Neural cell (in vitro differentiated cells): ENCODE results near the gene INTS7. TPM values are rescaled to one million over a fixed set of nuclear protein-coding genes. Genes with fewer than 3 reads are reported as not detected.

Source experiments
- H2AFZ ChIP-seq: fragments of 200-600, 300-800 bp; sonication (generic), shearing (Covaris generic); 2 replicates; pipeline ENCODE4 v1.6.0; 2014; ENCODE audit warnings: low read depth, mild to moderate bottlenecking, antibody characterized with exemption, low read length, moderate library complexity
- H3F3A ChIP-seq: fragments of 200-600 bp; shearing (Covaris generic); 2 replicates; pipeline ENCODE4 v1.6.1; 2016; ENCODE audit warnings: mild to moderate bottlenecking, moderate library complexity, mixed read lengths, antibody characterized with exemption, low read length; ENCODE audit not compliant: insufficient read depth, poor library complexity, severe bottlenecking
- H3K27ac ChIP-seq: fragments of 200-600, 300-800 bp; sonication (generic), shearing (Covaris generic); 2 replicates; pipeline ENCODE4 v1.5.1; 2014; ENCODE audit warnings: mild to moderate bottlenecking, low read length, moderate library complexity
- H3K27me3 ChIP-seq: fragments of 300-800, 200-600 bp; sonication (generic), shearing (Covaris generic); 2 replicates; pipeline ENCODE4 v1.6.0; 2014; ENCODE audit warnings: mild to moderate bottlenecking, low read depth, low read length, moderate library complexity; ENCODE audit not compliant: insufficient read depth
- H3K36me3 ChIP-seq: fragments of 300-800, 200-600 bp; sonication (generic), shearing (Covaris generic); 2 replicates; pipeline ENCODE4 v1.5.1; 2014; ENCODE audit warnings: mild to moderate bottlenecking, antibody characterized with exemption, low read length, moderate library complexity; ENCODE audit not compliant: insufficient read depth
- H3K4me2 ChIP-seq: fragments of 300-800, 200-600 bp; sonication (generic), shearing (Covaris generic); 2 replicates; pipeline ENCODE4 v1.6.0; 2014; ENCODE audit warnings: mild to moderate bottlenecking, low read length
- H3K4me3 ChIP-seq: fragments of 300-800, 200-600 bp; sonication (generic), shearing (Covaris generic); 2 replicates; pipeline ENCODE4 v1.5.1; 2014; ENCODE audit warnings: mild to moderate bottlenecking, low read length, moderate library complexity
- H3K79me2 ChIP-seq: fragments of 200-600 bp; shearing (Covaris generic); replicated peaks from 2 replicates; pipeline ENCODE4 v1.6.0; 2014; ENCODE audit warnings: mild to moderate bottlenecking, low read length, moderate library complexity; ENCODE audit not compliant: insufficient read depth
- H3K9ac ChIP-seq: fragments of 300-800, 200-600 bp; sonication (generic), shearing (Covaris generic); 2 replicates; pipeline ENCODE4 v1.6.1; 2016; ENCODE audit warnings: mild to moderate bottlenecking, low read length, mixed read lengths
- H3K9me2 ChIP-seq: fragments of 200-600 bp; shearing (Covaris generic); 2 replicates; pipeline ENCODE4 v1.6.1; 2016; ENCODE audit warnings: mild to moderate bottlenecking, low read length, mixed read lengths; ENCODE audit not compliant: insufficient read depth
- H3K9me3 ChIP-seq: fragments of 200-600, 300-800 bp; sonication (generic), shearing (Covaris generic); 2 replicates; pipeline ENCODE4 v1.6.1; 2016; ENCODE audit warnings: mild to moderate bottlenecking, mixed run types, low read length, moderate library complexity, mixed read lengths
- H4K20me1 ChIP-seq: fragments of 200-600 bp; shearing (Covaris generic); 2 replicates; pipeline ENCODE4 v1.6.1; 2016; ENCODE audit warnings: mild to moderate bottlenecking, mixed run types; ENCODE audit not compliant: insufficient read depth
- EP300 ChIP-seq: fragments of 450-650 bp; conservative IDR thresholded peaks from 2 replicates; pipeline ENCODE4 v1.6.1; 2014; ENCODE audit warnings: antibody characterized with exemption, mild to moderate bottlenecking, moderate library complexity; ENCODE audit not compliant: poor library complexity, severe bottlenecking
- EZH2 ChIP-seq: fragments of 200-600, 300-800 bp; shearing (Covaris generic), sonication (generic); IDR thresholded peaks from 2 replicates; pipeline ENCODE4 v1.6.1; 2014; ENCODE audit warnings: antibody characterized with exemption, low read length, borderline replicate concordance, mild to moderate bottlenecking; ENCODE audit not compliant: insufficient read depth, poor library complexity, severe bottlenecking
- MXI1 ChIP-seq: fragments of 450-650 bp; conservative IDR thresholded peaks from 2 replicates; pipeline ENCODE4 v1.6.1; 2014; ENCODE audit warnings: antibody characterized with exemption, mild to moderate bottlenecking; ENCODE audit not compliant: poor library complexity, severe bottlenecking
- POLR2AphosphoS5 ChIP-seq: IDR thresholded peaks from 2 replicates; pipeline ENCODE4 v1.6.1; 2012
- RAD21 ChIP-seq: fragments of 450-650 bp; conservative IDR thresholded peaks from 2 replicates; pipeline ENCODE4 v1.6.1; 2014; ENCODE audit warnings: antibody characterized with exemption, mild to moderate bottlenecking, moderate library complexity
- SMC3 ChIP-seq: fragments of 450-650 bp; conservative IDR thresholded peaks from 2 replicates; pipeline ENCODE4 v1.6.1; 2014; ENCODE audit warnings: antibody characterized with exemption, mild to moderate bottlenecking, moderate library complexity; ENCODE audit not compliant: poor library complexity
- TAF1 ChIP-seq: IDR thresholded peaks from 2 replicates; pipeline ENCODE4 v1.6.1; 2012; ENCODE audit warnings: low read depth
- polyA plus RNA-seq: library from polyadenylated mRNA; depleted of rRNA; stranded (reverse); fragments of >200 nt; gene quantifications from 2 replicates; pipeline ENCODE4 v1.2.3, GENCODE V29; 2014
- TF ChIP-seq, protein P1 (sequence below): fragments of 450-650 bp; IDR thresholded peaks from 2 replicates; pipeline ENCODE4 v1.5.1; 2014; ENCODE audit warnings: antibody characterized with exemption, mild to moderate bottlenecking, moderate library complexity; ENCODE audit not compliant: poor library complexity, severe bottlenecking
- TF ChIP-seq, protein P2 (sequence below): IDR thresholded peaks from 2 replicates; pipeline ENCODE4 v1.6.1; 2012; ENCODE audit warnings: borderline replicate concordance

Gene INTS7
- polyA plus RNA-seq, 1 donor from 2014 or later = 23.6 TPM

DNA sequence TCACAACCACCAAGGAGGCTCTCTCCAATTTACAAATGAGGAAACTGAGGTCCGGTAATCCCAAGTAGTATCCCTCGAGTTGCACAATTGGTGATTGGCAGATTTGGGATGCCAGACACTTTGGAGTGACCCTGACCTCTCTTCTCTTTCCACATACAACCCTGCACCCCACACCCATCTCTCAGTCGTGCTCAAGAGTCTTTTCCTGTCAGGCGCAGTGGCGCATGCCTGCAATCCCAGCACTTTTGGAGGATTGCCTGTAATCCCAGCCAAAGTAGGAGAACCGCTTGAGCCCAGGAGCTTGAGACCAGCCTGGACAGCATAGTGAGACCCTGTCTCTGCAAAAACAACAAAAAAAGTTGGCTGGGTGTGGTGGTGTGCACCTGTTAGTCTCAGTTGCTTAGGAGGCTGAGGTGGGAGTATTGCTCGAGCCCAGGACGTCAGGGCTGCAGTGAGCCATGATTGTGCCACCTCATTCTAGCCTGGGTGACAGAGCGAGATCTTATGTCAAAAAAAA lies 113.7 kb downstream of the INTS7 start:
- H3K36me3 ChIP-seq = no peaks in the 10 kb centered on the region
- no peak overlapping the region for H3K27ac ChIP-seq
- H3K9me2 ChIP-seq = no peaks in the 10 kb centered on the region
- H3F3A ChIP-seq = no peaks in the 10 kb centered on the region
- H3K4me3 ChIP-seq = no peak overlapping the region
- TF ChIP-seq, protein P1, sequence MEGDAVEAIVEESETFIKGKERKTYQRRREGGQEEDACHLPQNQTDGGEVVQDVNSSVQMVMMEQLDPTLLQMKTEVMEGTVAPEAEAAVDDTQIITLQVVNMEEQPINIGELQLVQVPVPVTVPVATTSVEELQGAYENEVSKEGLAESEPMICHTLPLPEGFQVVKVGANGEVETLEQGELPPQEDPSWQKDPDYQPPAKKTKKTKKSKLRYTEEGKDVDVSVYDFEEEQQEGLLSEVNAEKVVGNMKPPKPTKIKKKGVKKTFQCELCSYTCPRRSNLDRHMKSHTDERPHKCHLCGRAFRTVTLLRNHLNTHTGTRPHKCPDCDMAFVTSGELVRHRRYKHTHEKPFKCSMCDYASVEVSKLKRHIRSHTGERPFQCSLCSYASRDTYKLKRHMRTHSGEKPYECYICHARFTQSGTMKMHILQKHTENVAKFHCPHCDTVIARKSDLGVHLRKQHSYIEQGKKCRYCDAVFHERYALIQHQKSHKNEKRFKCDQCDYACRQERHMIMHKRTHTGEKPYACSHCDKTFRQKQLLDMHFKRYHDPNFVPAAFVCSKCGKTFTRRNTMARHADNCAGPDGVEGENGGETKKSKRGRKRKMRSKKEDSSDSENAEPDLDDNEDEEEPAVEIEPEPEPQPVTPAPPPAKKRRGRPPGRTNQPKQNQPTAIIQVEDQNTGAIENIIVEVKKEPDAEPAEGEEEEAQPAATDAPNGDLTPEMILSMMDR = no peak
- TF ChIP-seq RAD21 (no peak), MXI1 (no peak), TAF1 (no peak), SMC3 (no peak), POLR2AphosphoS5 (no peak), EZH2 (no peak), EP300 (no peak)
- TF ChIP-seq, protein P2, sequence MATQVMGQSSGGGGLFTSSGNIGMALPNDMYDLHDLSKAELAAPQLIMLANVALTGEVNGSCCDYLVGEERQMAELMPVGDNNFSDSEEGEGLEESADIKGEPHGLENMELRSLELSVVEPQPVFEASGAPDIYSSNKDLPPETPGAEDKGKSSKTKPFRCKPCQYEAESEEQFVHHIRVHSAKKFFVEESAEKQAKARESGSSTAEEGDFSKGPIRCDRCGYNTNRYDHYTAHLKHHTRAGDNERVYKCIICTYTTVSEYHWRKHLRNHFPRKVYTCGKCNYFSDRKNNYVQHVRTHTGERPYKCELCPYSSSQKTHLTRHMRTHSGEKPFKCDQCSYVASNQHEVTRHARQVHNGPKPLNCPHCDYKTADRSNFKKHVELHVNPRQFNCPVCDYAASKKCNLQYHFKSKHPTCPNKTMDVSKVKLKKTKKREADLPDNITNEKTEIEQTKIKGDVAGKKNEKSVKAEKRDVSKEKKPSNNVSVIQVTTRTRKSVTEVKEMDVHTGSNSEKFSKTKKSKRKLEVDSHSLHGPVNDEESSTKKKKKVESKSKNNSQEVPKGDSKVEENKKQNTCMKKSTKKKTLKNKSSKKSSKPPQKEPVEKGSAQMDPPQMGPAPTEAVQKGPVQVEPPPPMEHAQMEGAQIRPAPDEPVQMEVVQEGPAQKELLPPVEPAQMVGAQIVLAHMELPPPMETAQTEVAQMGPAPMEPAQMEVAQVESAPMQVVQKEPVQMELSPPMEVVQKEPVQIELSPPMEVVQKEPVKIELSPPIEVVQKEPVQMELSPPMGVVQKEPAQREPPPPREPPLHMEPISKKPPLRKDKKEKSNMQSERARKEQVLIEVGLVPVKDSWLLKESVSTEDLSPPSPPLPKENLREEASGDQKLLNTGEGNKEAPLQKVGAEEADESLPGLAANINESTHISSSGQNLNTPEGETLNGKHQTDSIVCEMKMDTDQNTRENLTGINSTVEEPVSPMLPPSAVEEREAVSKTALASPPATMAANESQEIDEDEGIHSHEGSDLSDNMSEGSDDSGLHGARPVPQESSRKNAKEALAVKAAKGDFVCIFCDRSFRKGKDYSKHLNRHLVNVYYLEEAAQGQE = no peak
- H3K79me2 ChIP-seq = no peaks in the 10 kb centered on the region
- H3K9ac ChIP-seq = no peak overlapping the region
- H4K20me1 ChIP-seq = no peaks in the 10 kb centered on the region
- no peak overlapping the region for H2AFZ ChIP-seq
- no peaks in the 10 kb centered on the region for H3K27me3 ChIP-seq
- no peak overlapping the region for H3K4me2 ChIP-seq
- no peaks in the 10 kb centered on the region for H3K9me3 ChIP-seq

DNA sequence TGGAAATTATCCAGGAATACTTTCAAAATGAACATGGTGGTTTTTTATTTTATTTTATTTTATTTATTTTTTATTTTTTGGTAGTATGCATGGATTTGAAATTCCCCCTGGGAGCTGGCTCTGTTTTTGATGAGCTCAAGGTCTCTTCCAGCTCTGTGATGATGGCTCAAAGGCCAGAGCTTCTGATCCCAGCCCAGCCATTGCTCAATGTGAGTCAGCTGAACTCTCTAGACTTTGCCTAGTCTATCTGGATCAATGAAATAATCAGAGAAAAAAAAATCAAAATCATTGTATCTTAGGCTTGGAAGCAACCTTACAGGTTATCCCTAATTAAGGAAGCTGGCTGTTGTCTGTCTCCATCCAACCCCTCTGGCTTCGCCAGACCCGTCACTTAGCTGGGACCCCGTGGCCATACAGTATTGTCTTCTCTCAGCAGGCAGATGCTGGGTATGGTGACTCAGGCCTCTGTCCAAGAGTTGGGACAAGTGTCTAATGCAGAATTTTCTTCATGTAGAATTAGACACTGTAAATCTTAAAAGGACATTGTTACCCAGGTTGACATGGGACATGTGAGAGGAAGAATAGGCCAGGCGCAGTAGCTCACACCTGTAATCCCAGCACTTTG lies 114.6 kb downstream of the INTS7 start:
- Histone ChIP-seq H3F3A (no peaks in the 10 kb centered on the region), H3K9me2 (no peaks in the 10 kb centered on the region), H3K4me3 (no peak overlapping the region), H2AFZ (no peak overlapping the region), H3K36me3 (no peaks in the 10 kb centered on the region), H4K20me1 (no peaks in the 10 kb centered on the region), H3K9ac (no peak overlapping the region), H3K4me2 (no peak overlapping the region), H3K9me3 (no peaks in the 10 kb centered on the region), H3K79me2 (no peaks in the 10 kb centered on the region), H3K27ac (no peak overlapping the region), H3K27me3 (no peaks in the 10 kb centered on the region)
- TF ChIP-seq EZH2 (no peak), RAD21 (no peak), MXI1 (no peak), SMC3 (no peak), EP300 (no peak), POLR2AphosphoS5 (no peak), TAF1 (no peak)
- TF ChIP-seq, protein P2 = no peak
- TF ChIP-seq, protein P1 = no peak
